Neural cell (in vitro differentiated cells): ENCODE results near the gene TADA2B.

ENCODE experiments used
- CTCF ChIP-seq: fragments of 450-650 bp; IDR thresholded peaks from 2 replicates; pipeline ENCODE4 v1.5.1; 2014; ENCODE audit warnings: antibody characterized with exemption, mild to moderate bottlenecking, moderate library complexity; ENCODE audit not compliant: poor library complexity, severe bottlenecking
- EP300 ChIP-seq: fragments of 450-650 bp; conservative IDR thresholded peaks from 2 replicates; pipeline ENCODE4 v1.6.1; 2014; ENCODE audit warnings: antibody characterized with exemption, mild to moderate bottlenecking, moderate library complexity; ENCODE audit not compliant: poor library complexity, severe bottlenecking
- EZH2 ChIP-seq: fragments of 200-600, 300-800 bp; shearing (Covaris generic), sonication (generic); IDR thresholded peaks from 2 replicates; pipeline ENCODE4 v1.6.1; 2014; ENCODE audit warnings: antibody characterized with exemption, low read length, borderline replicate concordance, mild to moderate bottlenecking; ENCODE audit not compliant: insufficient read depth, poor library complexity, severe bottlenecking
- MXI1 ChIP-seq: fragments of 450-650 bp; conservative IDR thresholded peaks from 2 replicates; pipeline ENCODE4 v1.6.1; 2014; ENCODE audit warnings: antibody characterized with exemption, mild to moderate bottlenecking; ENCODE audit not compliant: poor library complexity, severe bottlenecking
- POLR2AphosphoS5 ChIP-seq: IDR thresholded peaks from 2 replicates; pipeline ENCODE4 v1.6.1; 2012
- SMC3 ChIP-seq: fragments of 450-650 bp; conservative IDR thresholded peaks from 2 replicates; pipeline ENCODE4 v1.6.1; 2014; ENCODE audit warnings: antibody characterized with exemption, mild to moderate bottlenecking, moderate library complexity; ENCODE audit not compliant: poor library complexity
- TAF1 ChIP-seq: IDR thresholded peaks from 2 replicates; pipeline ENCODE4 v1.6.1; 2012; ENCODE audit warnings: low read depth

- TF ChIP-seq TAF1 = no peak
- TF ChIP-seq CTCF = no peak
- no peak for TF ChIP-seq EZH2
- no peak for TF ChIP-seq EP300
- no peak for TF ChIP-seq POLR2AphosphoS5
- no peak for TF ChIP-seq SMC3
- TF ChIP-seq MXI1 = no peak
Measured at GRCh38 chr4:7083597-7084563, 40.7 kb downstream of the TADA2B start.
